NB4 (cell line): Measurements from ENCODE around the gene LILRA6.
"Not testable (repeated sequence)": the region's sequence is repeated elsewhere in the genome, so short reads cannot be mapped to it uniquely, and the experiment has no call there.

ENCODE experiments used
- MYC ChIP-seq: IDR thresholded peaks from 2 replicates; pipeline ENCODE4 v1.6.1; 2011; ENCODE audit warnings: low read depth, low read length
- POLR2A ChIP-seq: IDR thresholded peaks from 2 replicates; pipeline ENCODE4 v1.6.1; 2011; ENCODE audit warnings: mild to moderate bottlenecking; ENCODE audit not compliant: insufficient read length; ENCODE audit errors: extremely low read depth
- TF ChIP-seq, protein P1 (sequence below): IDR thresholded peaks from one replicate; pipeline ENCODE4 v1.5.1; 2012; ENCODE audit warnings: low read depth, low read length
- TF ChIP-seq, protein P2 (sequence below): IDR thresholded peaks from 2 replicates; pipeline ENCODE4 v1.6.1; 2011; ENCODE audit warnings: low read depth, low read length

DNA sequence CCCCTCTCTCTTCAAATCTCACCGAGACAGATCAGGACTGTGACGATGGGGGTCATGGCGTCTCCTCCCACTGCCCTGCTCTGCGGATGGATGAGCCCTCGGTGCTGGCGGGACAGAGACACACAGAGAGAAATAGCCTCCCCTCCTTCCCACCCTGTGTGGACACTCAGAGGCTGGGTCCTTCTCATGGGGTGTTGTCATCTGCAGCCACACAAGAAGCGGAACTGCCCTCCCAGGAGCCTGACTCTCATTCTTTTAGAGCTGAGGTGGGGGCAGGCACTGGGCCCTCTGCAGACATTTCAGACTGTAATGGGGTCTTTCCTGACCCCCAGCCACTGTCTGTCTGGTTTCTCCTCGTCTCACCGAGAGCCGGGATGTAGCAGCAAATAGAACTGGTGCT, 37.9 kb upstream of the LILRA6 start:
- TF ChIP-seq, protein P1, sequence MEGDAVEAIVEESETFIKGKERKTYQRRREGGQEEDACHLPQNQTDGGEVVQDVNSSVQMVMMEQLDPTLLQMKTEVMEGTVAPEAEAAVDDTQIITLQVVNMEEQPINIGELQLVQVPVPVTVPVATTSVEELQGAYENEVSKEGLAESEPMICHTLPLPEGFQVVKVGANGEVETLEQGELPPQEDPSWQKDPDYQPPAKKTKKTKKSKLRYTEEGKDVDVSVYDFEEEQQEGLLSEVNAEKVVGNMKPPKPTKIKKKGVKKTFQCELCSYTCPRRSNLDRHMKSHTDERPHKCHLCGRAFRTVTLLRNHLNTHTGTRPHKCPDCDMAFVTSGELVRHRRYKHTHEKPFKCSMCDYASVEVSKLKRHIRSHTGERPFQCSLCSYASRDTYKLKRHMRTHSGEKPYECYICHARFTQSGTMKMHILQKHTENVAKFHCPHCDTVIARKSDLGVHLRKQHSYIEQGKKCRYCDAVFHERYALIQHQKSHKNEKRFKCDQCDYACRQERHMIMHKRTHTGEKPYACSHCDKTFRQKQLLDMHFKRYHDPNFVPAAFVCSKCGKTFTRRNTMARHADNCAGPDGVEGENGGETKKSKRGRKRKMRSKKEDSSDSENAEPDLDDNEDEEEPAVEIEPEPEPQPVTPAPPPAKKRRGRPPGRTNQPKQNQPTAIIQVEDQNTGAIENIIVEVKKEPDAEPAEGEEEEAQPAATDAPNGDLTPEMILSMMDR, result not testable (repeated sequence)
- TF ChIP-seq, protein P2, sequence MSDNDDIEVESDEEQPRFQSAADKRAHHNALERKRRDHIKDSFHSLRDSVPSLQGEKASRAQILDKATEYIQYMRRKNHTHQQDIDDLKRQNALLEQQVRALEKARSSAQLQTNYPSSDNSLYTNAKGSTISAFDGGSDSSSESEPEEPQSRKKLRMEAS, result not testable (repeated sequence)
- not testable (repeated sequence) for TF ChIP-seq POLR2A, MYC
